HepG2 (cell line): ENCODE measurements around the gene LOXL3. TPM values are rescaled to one million over a fixed set of nuclear protein-coding genes. Genes with fewer than 3 reads are reported as not detected.
A peak's percentile ranks its signal among the peaks of the same experiment; 100 is the strongest.

Experiments used
- ARID2 ChIP-seq: sonication (generic); formaldehyde crosslinking; IDR thresholded peaks from 2 replicates; pipeline ENCODE4 v1.8.1; 2022; ENCODE audit warnings: mild to moderate bottlenecking, missing genetic modification reagents, borderline replicate concordance
- CENPT ChIP-seq: sonication (generic); formaldehyde crosslinking; IDR thresholded peaks from 2 replicates; pipeline ENCODE4 v1.8.0; 2022; ENCODE audit warnings: low read depth, mild to moderate bottlenecking, moderate library complexity, missing genetic modification reagents
- HHEX ChIP-seq: IDR thresholded peaks from 2 replicates; pipeline ENCODE4 v1.6.1; 2016; ENCODE audit warnings: control low read depth
- HNRNPK ChIP-seq: fragments of 200-400 bp; formaldehyde crosslinking; IDR thresholded peaks from 2 replicates; pipeline ENCODE4 v1.6.1; 2018; ENCODE audit warnings: low read length, low read depth, moderate library complexity, mild to moderate bottlenecking; ENCODE audit not compliant: poor library complexity, severe bottlenecking
- HOXA3 ChIP-seq: sonication (generic); formaldehyde crosslinking; IDR thresholded peaks from 2 replicates; pipeline ENCODE4 v1.5.0; 2020; ENCODE audit warnings: missing genetic modification reagents
- MAF1 ChIP-seq: sonication (generic); formaldehyde crosslinking; IDR thresholded peaks from 2 replicates; pipeline ENCODE4 v1.5.0; 2020; ENCODE audit warnings: missing genetic modification reagents, borderline replicate concordance
- PRMT3 ChIP-seq: sonication (generic); formaldehyde crosslinking; IDR thresholded peaks from 2 replicates; pipeline ENCODE4 v1.8.1; 2022; ENCODE audit warnings: low read depth, mild to moderate bottlenecking, moderate library complexity, missing genetic modification reagents, borderline replicate concordance
- RBM39 ChIP-seq: fragments of 200-400 bp; formaldehyde crosslinking; IDR thresholded peaks from one replicate; pipeline ENCODE4 v1.6.1; 2018; ENCODE audit warnings: antibody characterized with exemption, mild to moderate bottlenecking, low read depth, low read length; ENCODE audit not compliant: poor library complexity, severe bottlenecking
- ZNF20 ChIP-seq: sonication (generic); formaldehyde crosslinking; IDR thresholded peaks from 2 replicates; pipeline ENCODE4 v1.4.0; 2020; ENCODE audit warnings: mild to moderate bottlenecking, moderate library complexity, missing genetic modification reagents
- ZNF33B ChIP-seq: sonication (generic); formaldehyde crosslinking; IDR thresholded peaks from 2 replicates; pipeline ENCODE4 v1.5.1; 2020; ENCODE audit warnings: mild to moderate bottlenecking, missing genetic modification reagents
- ZSCAN9 ChIP-seq: IDR thresholded peaks from 2 replicates; pipeline ENCODE4 v1.6.1; 2016; ENCODE audit warnings: borderline replicate concordance
- polyA plus RNA-seq, 8 experiments: library from polyadenylated mRNA; depleted of rRNA in 3 of 8; stranded (reverse) in 7 of 8; unstranded in 1 of 8; fragments of >200 nt; fragmentation: Illumina TruSeq in 4 of 8; extraction: Trizol in 4 of 8; gene quantifications; 2 replicates each; pipeline versions ENCODE4 v1.2.1 to v1.2.3, GENCODE V29; 2011 to 2016; ENCODE audit warnings: low read depth in 4 of 8, missing spikeins in 1 of 8, mixed read lengths in 1 of 8; ENCODE audit not compliant: insufficient read depth in 1 of 8
- total RNA-seq, 5 experiments: library from RNA; depleted of rRNA; stranded (reverse); fragments of >200 nt; fragmentation: Illumina TruSeq; extraction: Trizol; gene quantifications; 2 replicates each; pipeline ENCODE4 v1.2.3, GENCODE V29; 2016; ENCODE audit warnings: low read depth in 1 of 5
- TF ChIP-seq, protein P1 (sequence below): sonication (generic); formaldehyde crosslinking; IDR thresholded peaks from 2 replicates; pipeline ENCODE4 v1.5.1; 2020; ENCODE audit warnings: mild to moderate bottlenecking, missing genetic modification reagents, moderate library complexity
- TF ChIP-seq, protein P2 (sequence below): sonication (generic); formaldehyde crosslinking; IDR thresholded peaks from 2 replicates; pipeline ENCODE4 v1.4.0; 2020; ENCODE audit warnings: missing genetic modification reagents
- TF ChIP-seq, protein P3 (sequence below): sonication (generic); formaldehyde crosslinking; IDR thresholded peaks from 2 replicates; pipeline ENCODE4 v1.5.1; 2020; ENCODE audit warnings: missing genetic modification reagents, mild to moderate bottlenecking, borderline replicate concordance
- TF ChIP-seq, protein P4 (sequence below): sonication (generic); formaldehyde crosslinking; IDR thresholded peaks from 2 replicates; pipeline ENCODE4 v1.8.0; 2022; ENCODE audit warnings: missing genetic modification reagents, mild to moderate bottlenecking, moderate library complexity, borderline replicate concordance

Gene LOXL3
- total and polyA plus RNA-seq, 2 of the 13 experiments (the other 11 are each of a cell fraction or from before 2014, with no cell fraction given) = 0.55 to 6.5 TPM

DNA sequence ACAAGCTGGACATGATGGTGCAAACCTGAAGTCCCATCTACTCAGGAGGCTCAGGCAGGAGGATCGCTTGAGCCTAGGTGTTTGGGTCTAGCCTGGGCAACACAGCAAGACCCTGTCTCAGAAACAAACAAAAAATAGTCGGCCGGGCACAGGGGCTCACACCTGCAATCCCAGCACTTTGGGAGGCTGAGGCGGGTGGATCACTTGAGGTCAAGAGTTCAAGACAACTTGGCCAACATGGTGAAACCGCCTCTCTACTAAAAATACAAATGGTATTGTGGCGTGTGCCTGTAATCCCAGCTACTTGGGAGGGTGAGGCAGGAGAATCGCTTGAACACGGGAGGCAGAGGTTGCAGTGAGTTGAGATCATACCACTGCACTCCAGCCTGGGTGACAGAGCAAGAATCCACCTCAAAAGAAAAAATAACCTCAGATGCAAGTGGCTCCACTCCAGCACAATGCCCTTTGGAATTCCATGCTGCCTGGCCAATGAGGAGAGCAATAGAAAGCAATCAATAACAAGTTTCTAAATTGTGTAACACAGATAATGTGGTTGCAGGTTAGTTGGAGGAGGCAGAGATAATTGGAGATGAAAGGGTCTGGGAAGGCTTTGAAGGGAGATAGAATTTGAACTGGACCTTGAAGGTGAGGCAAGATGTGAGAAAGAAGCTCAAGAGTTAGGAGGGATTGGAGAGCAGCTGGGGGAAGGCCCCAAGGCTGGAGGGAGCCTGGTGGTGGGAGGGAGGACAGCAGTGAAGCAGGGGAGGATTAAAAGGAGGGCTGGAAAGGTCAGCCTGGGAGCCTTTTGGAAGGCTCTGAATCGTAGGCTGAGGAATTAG lies 64.9 kb downstream of the LOXL3 start (continued):
- TF ChIP-seq CENPT (CRISPR knock-in tag) = no peak
- no peak for TF ChIP-seq HNRNPK
- peak; percentile 74 for TF ChIP-seq HHEX (CRISPR knock-in tag)
- TF ChIP-seq, protein P1, sequence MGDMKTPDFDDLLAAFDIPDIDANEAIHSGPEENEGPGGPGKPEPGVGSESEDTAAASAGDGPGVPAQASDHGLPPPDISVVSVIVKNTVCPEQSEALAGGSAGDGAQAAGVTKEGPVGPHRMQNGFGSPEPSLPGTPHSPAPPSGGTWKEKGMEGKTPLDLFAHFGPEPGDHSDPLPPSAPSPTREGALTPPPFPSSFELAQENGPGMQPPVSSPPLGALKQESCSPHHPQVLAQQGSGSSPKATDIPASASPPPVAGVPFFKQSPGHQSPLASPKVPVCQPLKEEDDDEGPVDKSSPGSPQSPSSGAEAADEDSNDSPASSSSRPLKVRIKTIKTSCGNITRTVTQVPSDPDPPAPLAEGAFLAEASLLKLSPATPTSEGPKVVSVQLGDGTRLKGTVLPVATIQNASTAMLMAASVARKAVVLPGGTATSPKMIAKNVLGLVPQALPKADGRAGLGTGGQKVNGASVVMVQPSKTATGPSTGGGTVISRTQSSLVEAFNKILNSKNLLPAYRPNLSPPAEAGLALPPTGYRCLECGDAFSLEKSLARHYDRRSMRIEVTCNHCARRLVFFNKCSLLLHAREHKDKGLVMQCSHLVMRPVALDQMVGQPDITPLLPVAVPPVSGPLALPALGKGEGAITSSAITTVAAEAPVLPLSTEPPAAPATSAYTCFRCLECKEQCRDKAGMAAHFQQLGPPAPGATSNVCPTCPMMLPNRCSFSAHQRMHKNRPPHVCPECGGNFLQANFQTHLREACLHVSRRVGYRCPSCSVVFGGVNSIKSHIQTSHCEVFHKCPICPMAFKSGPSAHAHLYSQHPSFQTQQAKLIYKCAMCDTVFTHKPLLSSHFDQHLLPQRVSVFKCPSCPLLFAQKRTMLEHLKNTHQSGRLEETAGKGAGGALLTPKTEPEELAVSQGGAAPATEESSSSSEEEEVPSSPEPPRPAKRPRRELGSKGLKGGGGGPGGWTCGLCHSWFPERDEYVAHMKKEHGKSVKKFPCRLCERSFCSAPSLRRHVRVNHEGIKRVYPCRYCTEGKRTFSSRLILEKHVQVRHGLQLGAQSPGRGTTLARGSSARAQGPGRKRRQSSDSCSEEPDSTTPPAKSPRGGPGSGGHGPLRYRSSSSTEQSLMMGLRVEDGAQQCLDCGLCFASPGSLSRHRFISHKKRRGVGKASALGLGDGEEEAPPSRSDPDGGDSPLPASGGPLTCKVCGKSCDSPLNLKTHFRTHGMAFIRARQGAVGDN (CRISPR knock-in tag) = peak; percentile 38
- peak; percentile 69 for TF ChIP-seq HOXA3
- TF ChIP-seq, protein P2, sequence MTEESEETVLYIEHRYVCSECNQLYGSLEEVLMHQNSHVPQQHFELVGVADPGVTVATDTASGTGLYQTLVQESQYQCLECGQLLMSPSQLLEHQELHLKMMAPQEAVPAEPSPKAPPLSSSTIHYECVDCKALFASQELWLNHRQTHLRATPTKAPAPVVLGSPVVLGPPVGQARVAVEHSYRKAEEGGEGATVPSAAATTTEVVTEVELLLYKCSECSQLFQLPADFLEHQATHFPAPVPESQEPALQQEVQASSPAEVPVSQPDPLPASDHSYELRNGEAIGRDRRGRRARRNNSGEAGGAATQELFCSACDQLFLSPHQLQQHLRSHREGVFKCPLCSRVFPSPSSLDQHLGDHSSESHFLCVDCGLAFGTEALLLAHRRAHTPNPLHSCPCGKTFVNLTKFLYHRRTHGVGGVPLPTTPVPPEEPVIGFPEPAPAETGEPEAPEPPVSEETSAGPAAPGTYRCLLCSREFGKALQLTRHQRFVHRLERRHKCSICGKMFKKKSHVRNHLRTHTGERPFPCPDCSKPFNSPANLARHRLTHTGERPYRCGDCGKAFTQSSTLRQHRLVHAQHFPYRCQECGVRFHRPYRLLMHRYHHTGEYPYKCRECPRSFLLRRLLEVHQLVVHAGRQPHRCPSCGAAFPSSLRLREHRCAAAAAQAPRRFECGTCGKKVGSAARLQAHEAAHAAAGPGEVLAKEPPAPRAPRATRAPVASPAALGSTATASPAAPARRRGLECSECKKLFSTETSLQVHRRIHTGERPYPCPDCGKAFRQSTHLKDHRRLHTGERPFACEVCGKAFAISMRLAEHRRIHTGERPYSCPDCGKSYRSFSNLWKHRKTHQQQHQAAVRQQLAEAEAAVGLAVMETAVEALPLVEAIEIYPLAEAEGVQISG (CRISPR knock-in tag) = 0 out of 2 replicates have a peak, but pooled peaks have one; percentile 36
- peak; percentile 38; the same call in 1 of the 2 replicates for TF ChIP-seq ZNF33B (CRISPR knock-in tag)
- TF ChIP-seq MAF1 (CRISPR knock-in tag) = no peak
- TF ChIP-seq ARID2 = peak; percentile 72; the same call in 1 of the 2 replicates
- TF ChIP-seq, protein P3, sequence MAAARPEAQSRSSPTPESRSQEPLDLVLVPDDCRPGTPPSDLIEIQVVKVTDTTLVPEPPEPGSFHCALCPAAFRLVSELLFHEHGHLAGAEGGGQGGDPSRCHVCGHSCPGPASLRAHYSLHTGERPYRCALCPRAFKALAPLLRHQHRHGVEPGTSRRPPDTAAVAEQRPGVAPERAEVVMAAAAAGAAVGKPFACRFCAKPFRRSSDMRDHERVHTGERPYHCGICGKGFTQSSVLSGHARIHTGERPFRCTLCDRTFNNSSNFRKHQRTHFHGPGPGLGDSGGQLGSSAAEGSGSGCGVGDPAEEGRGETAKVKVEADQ (CRISPR knock-in tag) = peak; percentile 94
- 0 out of 2 replicates have a peak, but pooled peaks have one; percentile 65 for TF ChIP-seq ZSCAN9 (CRISPR knock-in tag)
- TF ChIP-seq PRMT3 (CRISPR knock-in tag) = 0 out of 2 replicates have a peak, but pooled peaks have one; percentile 33
- TF ChIP-seq ZNF20 (CRISPR knock-in tag) = no peak
- no peak for TF ChIP-seq RBM39
- TF ChIP-seq, protein P4, sequence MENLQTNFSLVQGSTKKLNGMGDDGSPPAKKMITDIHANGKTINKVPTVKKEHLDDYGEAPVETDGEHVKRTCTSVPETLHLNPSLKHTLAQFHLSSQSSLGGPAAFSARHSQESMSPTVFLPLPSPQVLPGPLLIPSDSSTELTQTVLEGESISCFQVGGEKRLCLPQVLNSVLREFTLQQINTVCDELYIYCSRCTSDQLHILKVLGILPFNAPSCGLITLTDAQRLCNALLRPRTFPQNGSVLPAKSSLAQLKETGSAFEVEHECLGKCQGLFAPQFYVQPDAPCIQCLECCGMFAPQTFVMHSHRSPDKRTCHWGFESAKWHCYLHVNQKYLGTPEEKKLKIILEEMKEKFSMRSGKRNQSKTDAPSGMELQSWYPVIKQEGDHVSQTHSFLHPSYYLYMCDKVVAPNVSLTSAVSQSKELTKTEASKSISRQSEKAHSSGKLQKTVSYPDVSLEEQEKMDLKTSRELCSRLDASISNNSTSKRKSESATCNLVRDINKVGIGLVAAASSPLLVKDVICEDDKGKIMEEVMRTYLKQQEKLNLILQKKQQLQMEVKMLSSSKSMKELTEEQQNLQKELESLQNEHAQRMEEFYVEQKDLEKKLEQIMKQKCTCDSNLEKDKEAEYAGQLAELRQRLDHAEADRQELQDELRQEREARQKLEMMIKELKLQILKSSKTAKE (CRISPR knock-in tag) = peak; percentile 83
